HG02870 (cell line): ENCODE results near the gene IGLON5.

Experiments
- ATAC-seq: cut with Tn5 transposase; IDR thresholded peaks from one replicate; pipeline ENCODE4 v1.9.1; 2021; ENCODE audit warnings: mild to moderate bottlenecking, moderate library complexity; ENCODE audit not compliant: unreplicated experiment

IGLON5 gene

GRCh38 chr19:51361239-51361638, 49.8 kb downstream of the IGLON5 start:
- ATAC-seq = no peak

DNA sequence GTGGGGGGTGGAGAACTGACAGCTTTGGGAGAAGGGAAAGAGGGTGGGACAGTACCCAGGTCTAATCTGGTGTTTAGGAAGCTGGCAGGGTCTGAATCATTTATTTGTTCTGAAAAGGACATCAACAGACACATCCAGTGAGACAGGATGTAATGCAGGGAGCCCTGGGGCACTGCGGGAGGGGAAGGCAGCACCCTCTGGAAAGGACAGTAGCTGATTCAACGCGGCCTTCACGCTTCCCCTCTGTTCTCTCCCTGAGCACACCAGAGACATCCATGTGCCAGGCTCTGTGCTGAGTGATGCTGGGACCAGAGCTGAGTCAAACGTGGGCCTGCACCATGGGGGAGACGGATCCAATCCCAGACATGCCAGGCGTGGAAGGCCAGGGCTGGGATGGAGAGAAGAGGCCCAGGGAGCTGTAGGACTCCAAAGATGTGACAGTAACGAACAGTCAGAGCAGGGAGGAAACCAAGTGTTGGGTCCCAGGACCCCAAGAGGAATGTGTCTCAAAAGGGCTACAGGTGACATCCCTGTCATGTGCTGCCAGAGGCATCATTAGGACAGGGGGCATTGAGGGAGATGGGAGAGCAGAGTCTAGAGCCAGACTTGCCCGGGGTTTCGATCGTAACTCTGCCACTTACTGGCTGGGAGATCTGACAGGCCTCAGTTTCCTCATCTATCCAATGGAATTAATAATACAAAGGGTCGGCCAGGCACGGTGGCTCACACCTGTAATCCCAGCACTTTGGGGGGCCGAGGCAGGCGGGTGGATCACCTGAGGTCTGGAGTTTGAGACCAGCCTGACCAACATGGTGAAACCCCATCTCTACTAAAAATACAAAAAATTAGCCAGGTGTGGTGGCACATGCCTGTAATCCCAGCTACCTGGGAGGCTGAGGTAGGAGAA, 53.0 kb downstream of the IGLON5 start:
- no peak for ATAC-seq

DNA sequence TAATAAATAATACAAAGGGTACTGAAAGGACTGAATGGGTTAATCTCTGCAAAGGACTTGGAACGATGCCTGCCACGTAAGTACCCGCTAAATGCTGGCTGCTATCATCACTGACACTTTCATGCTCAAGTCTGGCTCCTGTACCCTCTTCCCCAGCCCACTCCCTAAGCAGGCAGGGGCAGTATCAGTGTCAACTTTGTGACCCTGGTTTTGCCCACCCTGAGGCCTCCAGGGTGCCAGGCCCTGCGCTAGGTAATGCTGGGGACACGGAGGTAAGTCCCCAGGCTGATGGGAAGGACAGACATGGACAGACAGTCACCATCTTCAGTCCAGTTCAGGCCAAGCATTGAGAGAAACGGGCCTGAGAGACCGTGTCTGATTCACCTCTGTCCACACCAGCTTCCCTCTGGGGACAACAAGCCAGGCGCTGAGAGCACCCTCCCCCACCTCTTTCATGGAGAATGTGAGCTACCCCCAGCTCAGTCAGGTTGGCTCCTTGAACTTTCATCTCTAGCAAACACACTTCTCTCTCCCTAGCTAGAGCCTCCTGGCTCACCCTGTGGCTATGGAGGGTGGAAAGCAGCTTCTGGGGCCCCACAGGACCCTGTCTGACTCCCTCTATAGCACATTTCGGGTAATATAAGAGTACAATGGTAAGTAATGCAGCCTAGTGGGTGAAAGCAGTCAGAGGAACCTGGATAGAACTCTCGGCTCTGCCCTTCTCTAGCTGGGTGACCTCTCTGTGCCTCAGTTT, 53.9 kb downstream of the IGLON5 start:
- no peak for ATAC-seq

DNA sequence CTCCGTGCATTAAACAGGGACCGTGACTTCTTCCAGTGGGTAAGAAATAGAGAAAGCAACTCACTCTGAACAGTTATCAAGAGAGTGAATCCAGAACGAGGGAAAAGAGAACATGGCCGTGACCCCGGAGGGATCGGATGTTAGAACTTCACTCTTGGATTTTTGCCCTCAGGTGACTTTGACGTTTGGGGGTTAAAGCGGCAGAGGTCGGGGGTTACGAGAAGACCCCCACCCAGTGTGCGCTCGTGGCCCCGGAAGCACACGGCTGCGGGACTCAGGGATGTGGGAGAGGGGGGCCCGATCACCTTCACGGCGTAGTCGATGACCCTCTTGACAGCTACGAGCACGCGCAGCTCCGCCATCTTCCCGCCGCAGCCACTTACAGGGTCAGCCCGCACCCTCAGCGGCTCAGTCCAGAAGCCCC, 54.5 kb downstream of the IGLON5 start, which contains the start of gene ETFB:
Gene ETFB, minus strand, starts transcription at position 424 of the 424 bp plus-strand sequence. Its CDS starts 62 bp downstream, at position 362.
- ATAC-seq = no peak

DNA sequence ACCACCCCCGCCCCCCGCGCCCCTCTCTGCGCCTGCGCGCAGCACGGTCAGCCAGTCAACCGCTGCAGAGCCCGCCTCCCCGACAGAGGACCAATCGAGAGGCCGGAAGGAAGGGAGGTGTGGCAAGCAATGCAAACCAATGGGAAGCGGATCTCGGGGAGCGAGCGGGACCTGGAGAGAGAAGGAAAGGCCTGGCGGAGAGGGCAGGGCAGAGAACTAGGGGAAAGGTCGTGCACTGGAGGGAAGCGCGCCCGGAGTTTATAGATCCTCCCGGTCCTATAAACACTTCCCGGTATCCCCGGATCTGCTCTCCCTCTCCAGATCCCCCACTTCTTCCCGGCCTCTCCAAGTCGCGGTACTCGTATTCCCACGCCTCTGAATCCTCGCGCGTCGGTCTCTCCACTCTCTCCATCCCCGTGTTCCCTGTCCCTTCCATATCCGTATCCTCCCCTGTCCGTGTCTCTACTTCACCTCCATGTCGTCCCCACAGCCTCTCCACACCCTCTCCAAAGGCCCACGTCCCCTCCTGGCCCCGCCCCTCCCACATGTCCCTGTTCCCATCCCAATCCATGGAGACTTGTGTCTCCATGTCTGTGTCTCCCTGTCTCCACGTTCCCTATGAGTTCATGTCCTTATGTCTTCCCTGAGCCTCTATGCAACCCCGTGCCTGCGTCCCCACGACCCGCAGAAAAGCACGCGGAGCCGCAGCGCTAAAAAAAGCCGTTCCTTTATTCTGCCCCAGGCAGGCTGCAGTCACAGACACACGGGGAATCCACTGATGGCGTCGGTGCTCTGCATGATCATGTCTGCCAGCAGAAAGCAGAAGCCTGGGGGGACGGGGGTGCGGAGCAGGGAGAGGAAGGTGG, 55.2 kb downstream of the IGLON5 start:
- ATAC-seq = peak; percentile 49

DNA sequence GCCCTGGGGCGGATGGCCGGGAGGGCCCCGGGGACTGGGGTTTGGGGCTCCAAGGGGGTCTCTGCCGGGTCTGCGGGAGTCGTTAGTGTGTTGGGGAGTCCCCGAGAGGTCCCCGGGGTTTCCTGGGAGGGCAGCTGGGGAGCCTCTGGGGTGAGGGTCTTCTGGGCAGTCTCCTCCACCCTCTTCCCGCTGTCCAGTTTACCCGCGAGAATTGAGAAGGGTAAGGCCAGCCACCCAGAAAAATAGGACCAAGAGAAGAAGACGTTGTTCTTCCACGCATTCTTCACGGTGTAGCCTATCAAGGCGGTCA, 55.8 kb downstream of the IGLON5 start:
- ATAC-seq = no peak

DNA sequence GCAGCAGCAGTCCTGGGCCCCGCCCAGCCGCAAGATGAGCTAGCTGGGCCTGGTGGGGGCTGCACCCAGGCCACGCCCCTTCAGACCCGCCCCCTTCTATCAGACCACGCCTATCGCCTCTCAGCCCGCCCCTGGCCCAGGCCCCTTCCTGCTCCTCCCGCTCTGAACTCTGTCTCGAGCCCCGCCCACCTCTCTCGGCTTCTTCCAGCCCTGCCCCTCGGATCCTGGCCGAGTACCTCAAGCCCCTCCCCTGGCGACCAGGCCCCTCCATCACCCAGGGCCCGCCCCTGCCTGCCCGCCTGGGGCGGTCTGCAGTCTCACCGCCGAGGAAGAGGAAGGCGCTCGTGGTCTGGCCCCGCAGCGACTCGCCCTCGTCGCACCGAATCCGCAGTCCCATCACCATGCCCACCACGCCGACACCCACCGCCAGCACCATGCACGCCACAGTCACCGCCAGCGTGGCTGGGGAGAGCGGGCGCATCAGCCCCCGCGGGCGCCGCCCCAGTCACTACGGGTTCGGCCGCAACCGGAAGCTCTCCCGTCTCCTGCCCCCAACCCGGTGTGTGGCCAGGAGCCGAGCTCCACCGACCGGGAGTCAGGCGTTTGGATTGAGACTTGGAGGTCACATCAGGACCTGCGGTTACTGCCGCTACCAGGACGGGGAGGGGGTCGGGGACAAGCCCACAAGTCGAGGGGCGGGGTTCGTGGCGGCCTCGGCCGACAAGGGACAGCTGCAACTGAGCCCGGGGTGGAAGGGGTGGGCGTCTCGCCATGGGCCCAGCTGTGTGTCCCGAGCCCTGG, 56.3 kb downstream of the IGLON5 start:
- ATAC-seq = peak; percentile 80

DNA sequence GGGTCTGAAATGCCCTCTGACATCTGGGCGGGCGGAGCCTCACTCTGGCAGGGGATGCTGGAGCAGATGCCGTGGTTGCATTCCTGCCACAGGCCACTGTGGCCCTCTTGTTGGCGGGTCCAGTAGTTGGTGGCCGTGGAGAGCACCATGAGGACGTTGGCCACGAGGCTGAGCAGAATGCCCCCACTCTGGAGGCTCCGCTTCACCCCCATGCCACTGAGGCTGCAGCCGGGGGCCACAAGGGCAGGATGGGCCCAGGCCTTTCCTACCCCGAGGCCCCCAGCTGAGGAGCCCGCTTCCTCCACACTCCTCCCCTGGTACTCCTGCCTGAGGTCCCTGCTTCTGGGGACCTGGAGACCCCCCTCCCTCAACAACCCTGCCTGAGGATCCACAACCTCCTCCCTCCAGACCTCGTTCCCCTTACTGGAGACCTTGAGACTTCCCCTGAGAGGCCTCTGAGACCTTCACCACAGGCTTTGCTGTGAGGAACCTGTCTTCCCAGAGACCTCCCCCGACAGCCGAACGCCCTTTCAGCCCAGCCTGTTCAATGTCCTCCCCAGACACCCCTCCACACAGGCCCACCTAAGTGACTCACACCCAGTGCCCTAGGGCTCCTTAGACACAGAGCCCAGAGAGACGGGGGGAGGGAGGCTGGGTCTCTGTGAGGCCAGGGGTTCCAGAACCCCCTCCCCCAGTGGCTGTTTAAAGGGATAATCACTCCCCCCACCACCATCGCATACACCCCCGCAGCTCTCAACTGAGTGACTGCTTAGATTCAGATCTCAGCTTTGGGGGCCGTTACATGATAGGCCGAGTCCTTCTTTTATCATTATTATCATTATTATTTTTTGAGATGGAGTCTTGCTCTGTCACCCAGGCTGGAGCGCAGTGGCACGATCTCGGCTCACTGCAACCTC, 57.2 kb downstream of the IGLON5 start, which contains the start of gene CLDND2:
Gene CLDND2, minus strand, starts transcription at position 638 of the 917 bp plus-strand sequence. Its CDS starts 426 bp downstream, at position 212.
- ATAC-seq = no peak

DNA sequence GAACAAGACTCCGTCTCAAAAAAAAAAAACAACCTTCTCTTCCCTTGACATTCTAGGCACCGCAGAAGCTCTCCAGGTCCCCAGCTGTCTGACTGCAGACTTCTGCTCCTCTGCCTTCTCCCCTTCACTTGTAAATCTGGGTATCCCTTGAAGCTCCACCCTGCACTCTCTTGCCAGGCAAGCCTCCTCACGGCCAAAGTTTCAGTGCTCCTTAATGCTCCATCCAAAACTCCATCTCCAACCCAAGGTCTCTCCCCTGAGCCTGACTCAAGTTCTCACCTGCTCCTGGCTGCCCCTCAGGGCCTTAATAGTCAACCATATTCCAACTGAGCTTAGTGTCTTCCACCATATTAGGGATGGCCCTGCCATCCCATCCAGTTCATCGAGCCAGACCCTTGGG, 58.8 kb downstream of the IGLON5 start:
- ATAC-seq = no peak

DNA sequence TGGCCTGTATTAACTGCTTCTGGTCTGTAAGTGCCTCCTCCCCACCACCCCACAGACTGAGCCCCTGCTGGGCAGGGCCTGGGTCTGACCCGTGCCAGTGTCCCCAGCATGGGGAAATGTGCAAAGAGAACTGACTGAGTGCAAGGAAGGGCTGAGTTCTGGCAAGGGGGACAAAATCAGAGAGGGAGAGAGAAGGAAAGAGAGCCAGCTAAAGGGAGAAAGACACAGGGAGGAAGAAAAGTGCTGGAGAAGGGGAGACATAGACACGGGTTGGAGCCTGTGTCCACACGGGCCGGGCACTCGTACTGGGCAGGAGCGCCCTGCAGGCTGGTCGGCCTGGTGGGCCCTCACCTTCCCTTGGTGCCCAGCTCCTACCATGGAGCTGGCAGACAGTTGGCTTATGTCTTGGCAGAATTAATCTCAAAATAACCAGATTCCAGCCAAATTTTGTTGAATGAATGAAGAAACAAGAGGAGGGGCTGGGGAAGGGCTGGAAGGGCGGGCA, 59.8 kb downstream of the IGLON5 start:
- ATAC-seq = no peak

DNA sequence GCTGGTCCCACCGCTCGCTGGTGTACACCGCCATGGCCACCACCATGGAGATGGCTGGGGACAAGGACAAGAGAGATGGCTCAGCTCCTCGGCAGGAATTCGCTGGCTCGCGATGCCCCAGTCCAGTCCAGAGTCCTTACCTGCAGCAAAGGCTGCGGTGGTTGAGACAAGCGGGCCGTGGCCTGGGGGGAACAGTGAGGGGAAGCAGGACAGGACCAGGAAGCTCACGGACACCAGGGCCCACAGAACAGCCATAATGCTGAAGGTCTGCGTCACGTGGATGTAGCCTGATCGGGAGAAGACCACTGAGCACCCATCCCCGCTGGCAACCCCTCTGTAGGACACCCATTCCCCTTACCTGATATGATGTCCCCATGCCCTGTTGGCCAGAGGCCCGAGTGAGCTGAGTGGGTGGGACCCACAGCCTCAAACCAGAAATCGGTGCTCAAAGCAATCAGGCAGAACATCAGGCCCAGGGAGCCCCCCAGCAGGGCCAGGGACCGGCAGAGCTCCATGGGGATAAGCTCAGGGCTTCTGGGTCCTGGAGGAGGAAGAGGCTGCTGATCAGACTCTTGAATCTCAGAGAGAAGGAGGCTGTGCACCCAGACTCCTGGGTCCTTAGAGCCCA, 60.7 kb downstream of the IGLON5 start:
- ATAC-seq = no peak

GRCh38 chr19:51372649-51373504, 61.4 kb downstream of the IGLON5 start, which contains the start of gene NKG7:
TSS of gene NKG7 (minus strand) at chr19:51372654. CDS start at chr19:51372535, 119 bp downstream.
- no peak for ATAC-seq

DNA sequence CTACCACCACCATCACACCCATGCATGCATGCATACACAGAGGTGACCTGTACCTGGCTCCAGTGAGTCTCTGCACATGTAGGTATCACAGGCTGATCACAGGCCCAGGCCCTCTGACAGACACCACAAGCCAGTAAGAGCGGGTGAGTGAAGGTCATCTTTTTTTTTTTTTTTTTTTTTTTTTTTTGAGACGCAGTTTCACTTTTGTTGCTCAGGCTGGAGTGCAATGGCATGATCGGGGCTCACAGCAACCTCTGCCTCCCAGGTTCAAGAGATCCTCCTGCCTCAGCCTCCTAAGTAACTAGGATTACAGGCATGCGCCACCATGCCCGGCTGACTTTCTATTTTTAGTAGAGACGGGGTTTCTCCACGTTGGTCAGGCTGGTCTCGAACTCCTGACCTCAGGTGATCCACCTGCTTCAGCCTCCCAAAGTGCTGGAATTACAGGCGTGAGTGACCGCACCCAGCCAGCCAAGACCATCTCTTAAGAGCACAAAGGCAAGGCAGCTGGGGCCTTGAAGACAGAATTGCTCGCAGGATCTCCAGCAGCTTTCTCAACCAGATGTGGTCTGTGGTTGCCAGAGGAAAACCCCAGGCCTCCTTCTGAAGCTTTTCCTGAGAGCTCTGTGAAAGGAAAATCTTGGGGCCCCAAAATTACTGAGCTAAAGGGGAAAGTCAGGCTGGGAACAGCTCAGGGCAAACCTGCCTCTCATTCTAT, 64.2 kb downstream of the IGLON5 start:
- ATAC-seq = no peak

DNA sequence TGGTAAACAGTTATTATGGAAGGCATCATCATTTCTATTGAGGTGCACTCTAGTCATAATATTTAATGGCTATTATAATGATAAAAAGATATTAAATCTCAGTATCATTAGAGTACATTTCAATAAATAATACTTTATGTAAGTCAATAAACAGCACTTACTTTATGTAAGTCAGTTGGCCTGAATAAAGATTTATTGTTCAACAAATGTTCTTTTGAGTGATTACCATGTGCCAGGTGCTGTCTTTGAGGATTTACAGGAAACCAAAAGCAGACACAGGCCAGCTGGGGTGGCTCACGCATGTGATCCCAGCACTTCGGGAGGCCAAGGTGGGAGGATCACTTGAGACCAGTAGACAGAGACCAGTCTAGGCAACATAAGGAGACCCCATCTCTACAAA, 66.0 kb downstream of the IGLON5 start:
- no peak for ATAC-seq

- ATAC-seq = no peak
Observed at GRCh38 chr19:51380379-51380778, 68.9 kb downstream of the IGLON5 start.
